Measurements from ENCODE around the gene GPR89A. TPM values are rescaled to one million over a fixed set of nuclear protein-coding genes. Genes with fewer than 3 reads are reported as not detected.

The GPR89A gene
- total RNA-seq, 2 donors from 2014 or later, result 12.6 to 15.2 TPM

- H3K9me3 ChIP-seq, result no peaks in the 10 kb centered on the region
- H3K4me1 ChIP-seq, result no peaks in the 10 kb centered on the region
- no peak for DNase-seq (ENCODE audit: low spot score)
- no peak for TF ChIP-seq CTCF (IDR thresholded peaks at IDR 0.05)
- H3K36me3 ChIP-seq, result no peaks in the 10 kb centered on the region
- H3K27ac ChIP-seq, result no peak overlapping the region
- H3K27me3 ChIP-seq, result no peaks in the 10 kb centered on the region
- H3K4me3 ChIP-seq, result no peak overlapping the region
Measured at GRCh38 chr1:145696630-145696960, 88.8 kb downstream of the GPR89A start.

GRCh38 chr1:145701306-145701862 is 93.6 kb downstream of the GPR89A start:
- Histone ChIP-seq H3K4me3 (no peak overlapping the region), H3K9me3 (no peaks in the 10 kb centered on the region), H3K27me3 (no peaks in the 10 kb centered on the region), H3K36me3 (no peaks in the 10 kb centered on the region), H3K27ac (no peak overlapping the region), H3K4me1 (no peaks in the 10 kb centered on the region)
- TF ChIP-seq CTCF (IDR thresholded peaks at IDR 0.05), result no peak
- no peak for DNase-seq (ENCODE audit: low spot score)

- H3K36me3 ChIP-seq, result no peaks in the 10 kb centered on the region
- H3K9me3 ChIP-seq, result no peaks in the 10 kb centered on the region
- DNase-seq (ENCODE audit: low spot score), result no peak
- no peak for TF ChIP-seq CTCF (IDR thresholded peaks at IDR 0.05)
- no peaks in the 10 kb centered on the region for H3K4me1 ChIP-seq
- H3K27me3 ChIP-seq, result no peaks in the 10 kb centered on the region
- no peak overlapping the region for H3K4me3 ChIP-seq
- no peak overlapping the region for H3K27ac ChIP-seq
Measured at GRCh38 chr1:145702052-145702451, 94.3 kb downstream of the GPR89A start.

GRCh38 chr1:145702826-145703225 is 95.0 kb downstream of the GPR89A start:
- H3K27ac ChIP-seq, result no peak overlapping the region
- no peak for TF ChIP-seq CTCF (IDR thresholded peaks at IDR 0.05)
- H3K36me3 ChIP-seq, result no peaks in the 10 kb centered on the region
- DNase-seq (ENCODE audit: low spot score), result no peak
- H3K4me3 ChIP-seq, result no peak overlapping the region
- no peaks in the 10 kb centered on the region for H3K27me3 ChIP-seq
- H3K4me1 ChIP-seq, result no peaks in the 10 kb centered on the region
- H3K9me3 ChIP-seq, result no peaks in the 10 kb centered on the region

- Histone ChIP-seq H3K9me3 (no peaks in the 10 kb centered on the region), H3K4me1 (no peaks in the 10 kb centered on the region), H3K4me3 (no peak overlapping the region), H3K36me3 (no peaks in the 10 kb centered on the region), H3K27ac (no peak overlapping the region), H3K27me3 (no peaks in the 10 kb centered on the region)
- DNase-seq (ENCODE audit: low spot score), result no peak
- no peak for TF ChIP-seq CTCF (IDR thresholded peaks at IDR 0.05)
Measured at GRCh38 chr1:145705622-145706021, 97.8 kb downstream of the GPR89A start.

GRCh38 chr1:145706086-145706664 is 98.4 kb downstream of the GPR89A start:
- no peak for TF ChIP-seq CTCF (IDR thresholded peaks at IDR 0.05)
- H3K4me3 ChIP-seq, result no peak overlapping the region
- no peaks in the 10 kb centered on the region for H3K36me3 ChIP-seq
- no peaks in the 10 kb centered on the region for H3K27me3 ChIP-seq
- no peaks in the 10 kb centered on the region for H3K4me1 ChIP-seq
- no peak for DNase-seq (ENCODE audit: low spot score)
- H3K9me3 ChIP-seq, result no peaks in the 10 kb centered on the region
- H3K27ac ChIP-seq, result no peak overlapping the region
